Glomerular endothelial cell (primary cell): ENCODE results near the gene HMGN3. TPM values are rescaled to one million over a fixed set of nuclear protein-coding genes. Genes with fewer than 3 reads are reported as not detected.

ENCODE experiments used
- DNase-seq: peaks from one replicate; pipeline ENCODE4 v3.0.0-alpha.2; 2011; ENCODE audit warnings: low read depth, low spot score; ENCODE audit errors: extremely low read depth
- total RNA-seq: library from RNA; depleted of rRNA; stranded (reverse); fragments of >200 nt; gene quantifications from 2 replicates; pipeline ENCODE4 v1.2.3, GENCODE V29; 2015

Gene HMGN3
- total RNA-seq, 1 donor from 2014 or later, result 44.3 TPM

- no peak for DNase-seq
These were observed 46.4 kb downstream of the HMGN3 start for GRCh38 chr6:79188107-79188506.

- DNase-seq, result no peak
These were observed 47.9 kb downstream of the HMGN3 start for GRCh38 chr6:79186564-79186963.

GRCh38 chr6:79184641-79185040, 49.8 kb downstream of the HMGN3 start:
- DNase-seq, result no peak

- no peak for DNase-seq
These were observed 50.4 kb downstream of the HMGN3 start for GRCh38 chr6:79184086-79184485.

GRCh38 chr6:79180052-79180451, 54.4 kb downstream of the HMGN3 start:
- no peak for DNase-seq

- DNase-seq, result no peak
These were observed 61.1 kb downstream of the HMGN3 start for GRCh38 chr6:79173378-79173777.

GRCh38 chr6:79170959-79171358, 63.5 kb downstream of the HMGN3 start:
- DNase-seq, result peak; percentile 14

- DNase-seq, result no peak
These were observed 64.1 kb downstream of the HMGN3 start for GRCh38 chr6:79170431-79170830.

GRCh38 chr6:79168695-79168980, 65.8 kb downstream of the HMGN3 start:
- no peak for DNase-seq

GRCh38 chr6:79167931-79168694, 66.4 kb downstream of the HMGN3 start:
- DNase-seq, result no peak

- no peak for DNase-seq
These were observed 74.6 kb downstream of the HMGN3 start for GRCh38 chr6:79159846-79160245.

GRCh38 chr6:79158856-79159516, 75.5 kb downstream of the HMGN3 start:
- no peak for DNase-seq

GRCh38 chr6:79157961-79158644, 76.4 kb downstream of the HMGN3 start:
- DNase-seq, result no peak

- DNase-seq, result no peak
These were observed 82.2 kb downstream of the HMGN3 start for GRCh38 chr6:79152269-79152737.

Other genes with a start within 250 kb of the HMGN3 start
- gene PHIP, start 156.4 kb downstream of the HMGN3 start, total RNA-seq, result 14.9 and 19.0 TPM in 2 replicates